Ovary (tissue), 9 donors: ENCODE data around the gene ZNF317. TPM values are rescaled to one million over a fixed set of nuclear protein-coding genes. Genes with fewer than 3 reads are reported as not detected.

Source experiments
- DNase-seq, 5 donors: peaks; one replicate each; pipeline ENCODE4 v3.0.0-alpha.2; 2019 to 2020
- H3K27ac ChIP-seq, 2 donors: fragments of 200-600 bp; one replicate each; pipeline versions ENCODE4 v1.5.1 to v1.8.0; 2019 to 2022
- H3K27me3 ChIP-seq: fragments of 200-600 bp; one replicate; pipeline ENCODE4 v1.8.0; 2022
- H3K36me3 ChIP-seq: fragments of 200-600 bp; sonication (generic); one replicate; pipeline ENCODE4 v1.5.1; 2019
- H3K4me1 ChIP-seq: one replicate; pipeline ENCODE4 v1.8.1; 2013; ENCODE audit warnings: mild to moderate bottlenecking, moderate library complexity; ENCODE audit not compliant: insufficient read depth
- H3K4me3 ChIP-seq: fragments of 200-600 bp; sonication (generic); one replicate; pipeline ENCODE4 v1.5.1; 2017
- H3K9me3 ChIP-seq, 2 donors: fragments of 200-600 bp in 1 of 2; sonication (generic) in 1 of 2; one replicate each; pipeline versions ENCODE4 v1.5.1 to v1.8.1; 2013 to 2019; ENCODE audit warnings: mild to moderate bottlenecking in 1 of 2, moderate library complexity in 1 of 2
- CTCF ChIP-seq, 3 donors: fragments of 450-650 bp in 2 of 3; fragments of 200-600 bp in 1 of 3; IDR thresholded peaks; one replicate each; pipeline versions ENCODE4 v1.5.1 to v1.8.0; 2016 to 2022; ENCODE audit warnings: antibody characterized with exemption in 3 of 3, mild to moderate bottlenecking in 1 of 3
- EP300 ChIP-seq: sonication (generic); formaldehyde crosslinking; IDR thresholded peaks from one replicate; pipeline ENCODE4 v1.6.1; 2017; ENCODE audit warnings: antibody characterized with exemption
- POLR2A ChIP-seq: fragments of 450-650 bp; IDR thresholded peaks from one replicate; pipeline ENCODE4 v1.6.1; 2017; ENCODE audit warnings: antibody characterized with exemption, mild to moderate bottlenecking, moderate library complexity
- WGBS, 3 donors: extraction: QIAGEN DNeasy Blood & Tissue Kit in 1 of 3; methylation state at CpG; one replicate each; pipeline versions ENCODE4 v1.1.5 to v1.1.7; 2013 to 2017; 5-methylcytosine and 5-hydroxymethylcytosine counted together
- intact Hi-C, 4 donors: fragments of 100-400 bp; cut with DNase I; formaldehyde crosslinking; loops; one replicate each; pipeline versions ENCODE4 v1.11.0 to v1.15.1; 2022 to 2023
- polyA plus RNA-seq, 2 donors: library from polyadenylated mRNA; stranded (reverse); fragments of 200-250 nt in 1 of 2; fragments of 350-450 nt in 1 of 2; fragmentation: Illumina TruSeq in 1 of 2; extraction: RNeasy Lipid Tissue Mini Kit (QIAGEN cat#74804) in 1 of 2; gene quantifications; one replicate each; pipeline ENCODE4 v1.2.3, GENCODE V29; 2013 to 2014
- total RNA-seq, 7 donors: library from RNA; depleted of rRNA in 2 of 7; stranded (reverse); fragments of >200 nt in 2 of 7; fragmentation: NEBNext Ultra II Directional in 3 of 7; extraction: Animal tissue kit (Norgen Biotek cat#: 25700) in 3 of 7; gene quantifications; one replicate each; pipeline versions ENCODE4 v1.1.0 to v1.2.4, GENCODE V29; 2016 to 2023
- donor health status: DM: no; HTN: no; CAD: no; lungs with moderate emphysema.
- donor health status: DM: no; HTN: no; CAD: no.
- donor health status: Bipolar disorder and iron deficiency.
- donor health status: DM: yes; HTN: yes; CAD: no.
- donor health status: DM: no; HTN: no; CAD: no.
- donor health status: DM: yes; HTN: yes; CAD: no.

Gene ZNF317
- total and polyA plus RNA-seq, 9 donors, result 10.8 to 37.1 (median 27.1) TPM

- Histone ChIP-seq H3K27me3 (no peaks in the 10 kb centered on the region), H3K36me3 (no peaks in the 10 kb centered on the region), H3K4me1 (no peaks in the 10 kb centered on the region), H3K9me3 (peaks cover 0 to 12% of the 10 kb centered on the region in 2 donors), H3K4me3 (no peak overlapping the region), H3K27ac (no peak overlapping the region)
- intact Hi-C loops, result loop anchor here in 1 of 4 donors (10.0 kb wide), 1 partner anchor 646 kb away; no protein-coding TSS in a partner anchor
- no peak for TF ChIP-seq EP300
- TF ChIP-seq POLR2A, result no peak
- no peak for TF ChIP-seq CTCF (IDR thresholded peaks at IDR 0.05)
- WGBS, 3 donors, result 92 to 98% (median 95%) methylated on average over 3 of the region's 3 CpGs
- no peak for DNase-seq
These were observed 8.5 kb downstream of the ZNF317 start for GRCh38 chr19:9148697-9149096.

- Histone ChIP-seq H3K9me3 (peaks cover 0 to 12% of the 10 kb centered on the region in 2 donors), H3K4me1 (no peaks in the 10 kb centered on the region), H3K36me3 (no peaks in the 10 kb centered on the region), H3K27ac (no peak overlapping the region), H3K27me3 (no peaks in the 10 kb centered on the region), H3K4me3 (no peak overlapping the region)
- TF ChIP-seq EP300, result no peak
- no peak for TF ChIP-seq CTCF (IDR thresholded peaks at IDR 0.05)
- TF ChIP-seq POLR2A, result no peak
- no peak for DNase-seq
- 93 to 95% (median 94%) methylated on average over 4 of the region's 4 CpGs for WGBS, 3 donors
- intact Hi-C loops, result loop anchor here in 1 of 4 donors (10.0 kb wide), 1 partner anchor 645 kb away; no protein-coding TSS in a partner anchor
These were observed 9.8 kb downstream of the ZNF317 start for GRCh38 chr19:9149997-9150396.

- 96 to 97% (median 96%) methylated on average over 5 of the region's 5 CpGs for WGBS, 3 donors
- DNase-seq, result no peak
- peaks cover 0 to 14% of the 10 kb centered on the region in 2 donors for H3K9me3 ChIP-seq
- H3K4me3 ChIP-seq, result no peak overlapping the region
- H3K4me1 ChIP-seq, result no peaks in the 10 kb centered on the region
- H3K27me3 ChIP-seq, result no peaks in the 10 kb centered on the region
- H3K36me3 ChIP-seq, result no peaks in the 10 kb centered on the region
- no peak overlapping the region for H3K27ac ChIP-seq
- intact Hi-C loops, result no loop called here
- TF ChIP-seq POLR2A (no peak), EP300 (no peak), CTCF (IDR thresholded peaks at IDR 0.05) (no peak)
These were observed 10.5 kb downstream of the ZNF317 start for GRCh38 chr19:9150650-9151049.

GRCh38 chr19:9151367-9151766, 11.2 kb downstream of the ZNF317 start:
- no peak for DNase-seq
- H3K4me1 ChIP-seq, result no peaks in the 10 kb centered on the region
- H3K27me3 ChIP-seq, result no peaks in the 10 kb centered on the region
- H3K36me3 ChIP-seq, result no peaks in the 10 kb centered on the region
- intact Hi-C loops, result no loop called here
- 97 to 99% (median 97%) methylated on average over 5 of the region's 5 CpGs for WGBS, 3 donors
- H3K9me3 ChIP-seq, result peaks cover 0 to 20% of the 10 kb centered on the region in 2 donors
- TF ChIP-seq POLR2A (no peak), CTCF (IDR thresholded peaks at IDR 0.05) (no peak), EP300 (no peak)
- no peak overlapping the region for H3K27ac ChIP-seq
- no peak overlapping the region for H3K4me3 ChIP-seq
